Nephron (organoid): Measurements from ENCODE around the gene FILIP1.
A peak's percentile ranks its signal among the peaks of the same experiment; 100 is the strongest.

Source experiments
- H3K27ac Mint-ChIP-seq, 3 experiments: 2 replicates each; pipeline ENCODE4 v1.8.0; 2020; ENCODE audit warnings: mixed read lengths in 3 of 3, mild to moderate bottlenecking in 2 of 3, moderate library complexity in 1 of 3
- H3K27me3 Mint-ChIP-seq: 2 replicates; pipeline ENCODE4 v1.8.0; 2021; ENCODE audit warnings: low read depth, mild to moderate bottlenecking, moderate library complexity, mixed read lengths
- H3K36me3 Mint-ChIP-seq: 2 replicates; pipeline ENCODE4 v1.8.0; 2020; ENCODE audit warnings: low read depth, mixed read lengths
- H3K4me1 Mint-ChIP-seq: 2 replicates; pipeline ENCODE4 v1.8.0; 2020; ENCODE audit warnings: mixed read lengths
- H3K4me3 Mint-ChIP-seq, 3 experiments: 2 replicates each; pipeline ENCODE4 v1.8.0; 2020; ENCODE audit warnings: mild to moderate bottlenecking in 3 of 3, mixed read lengths in 3 of 3, moderate library complexity in 2 of 3
- H3K9me3 Mint-ChIP-seq: 2 replicates; pipeline ENCODE4 v1.8.0; 2020; ENCODE audit warnings: mixed read lengths
- TF ChIP-seq, protein P1 (sequence below), 3 experiments: fragments of 200-600 bp; sonication (generic); IDR thresholded peaks; one replicate each; pipeline ENCODE4 v1.5.0; 2021; ENCODE audit warnings: antibody characterized with exemption in 3 of 3; ENCODE audit not compliant: unreplicated experiment in 3 of 3

The FILIP1 gene

DNA sequence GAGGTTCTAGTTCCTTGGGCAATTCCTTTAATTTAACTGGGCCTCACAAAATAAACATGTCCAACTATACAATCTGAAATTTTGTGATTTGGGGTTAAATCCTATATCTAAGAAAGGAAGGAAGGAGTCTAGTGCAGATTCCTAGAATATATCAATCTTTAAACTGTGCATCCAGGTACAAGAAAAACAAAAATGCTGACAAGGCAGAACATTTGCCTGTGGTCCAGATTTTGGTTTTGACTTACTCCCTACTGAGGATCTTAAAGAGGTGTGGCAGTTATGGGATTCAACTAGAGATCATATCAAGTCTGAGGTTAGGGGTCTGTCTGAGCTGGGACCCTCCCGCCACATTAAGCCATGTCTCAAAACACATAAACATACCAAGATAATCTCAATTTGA lies 232.3 kb downstream of the FILIP1 start:
- TF ChIP-seq, protein P1, sequence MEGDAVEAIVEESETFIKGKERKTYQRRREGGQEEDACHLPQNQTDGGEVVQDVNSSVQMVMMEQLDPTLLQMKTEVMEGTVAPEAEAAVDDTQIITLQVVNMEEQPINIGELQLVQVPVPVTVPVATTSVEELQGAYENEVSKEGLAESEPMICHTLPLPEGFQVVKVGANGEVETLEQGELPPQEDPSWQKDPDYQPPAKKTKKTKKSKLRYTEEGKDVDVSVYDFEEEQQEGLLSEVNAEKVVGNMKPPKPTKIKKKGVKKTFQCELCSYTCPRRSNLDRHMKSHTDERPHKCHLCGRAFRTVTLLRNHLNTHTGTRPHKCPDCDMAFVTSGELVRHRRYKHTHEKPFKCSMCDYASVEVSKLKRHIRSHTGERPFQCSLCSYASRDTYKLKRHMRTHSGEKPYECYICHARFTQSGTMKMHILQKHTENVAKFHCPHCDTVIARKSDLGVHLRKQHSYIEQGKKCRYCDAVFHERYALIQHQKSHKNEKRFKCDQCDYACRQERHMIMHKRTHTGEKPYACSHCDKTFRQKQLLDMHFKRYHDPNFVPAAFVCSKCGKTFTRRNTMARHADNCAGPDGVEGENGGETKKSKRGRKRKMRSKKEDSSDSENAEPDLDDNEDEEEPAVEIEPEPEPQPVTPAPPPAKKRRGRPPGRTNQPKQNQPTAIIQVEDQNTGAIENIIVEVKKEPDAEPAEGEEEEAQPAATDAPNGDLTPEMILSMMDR (IDR thresholded peaks at IDR 0.05; ENCODE audit: unreplicated experiment in 3 of 3): no peak
- Mint-ChIP-seq H3K9me3 (no peaks in the 10 kb centered on the region), H3K4me3 (no peak overlapping the region), H3K27ac (no peak overlapping the region), H3K4me1 (no peaks in the 10 kb centered on the region), H3K27me3 (no peaks in the 10 kb centered on the region), H3K36me3 (peaks cover 34% of the 10 kb centered on the region)

DNA sequence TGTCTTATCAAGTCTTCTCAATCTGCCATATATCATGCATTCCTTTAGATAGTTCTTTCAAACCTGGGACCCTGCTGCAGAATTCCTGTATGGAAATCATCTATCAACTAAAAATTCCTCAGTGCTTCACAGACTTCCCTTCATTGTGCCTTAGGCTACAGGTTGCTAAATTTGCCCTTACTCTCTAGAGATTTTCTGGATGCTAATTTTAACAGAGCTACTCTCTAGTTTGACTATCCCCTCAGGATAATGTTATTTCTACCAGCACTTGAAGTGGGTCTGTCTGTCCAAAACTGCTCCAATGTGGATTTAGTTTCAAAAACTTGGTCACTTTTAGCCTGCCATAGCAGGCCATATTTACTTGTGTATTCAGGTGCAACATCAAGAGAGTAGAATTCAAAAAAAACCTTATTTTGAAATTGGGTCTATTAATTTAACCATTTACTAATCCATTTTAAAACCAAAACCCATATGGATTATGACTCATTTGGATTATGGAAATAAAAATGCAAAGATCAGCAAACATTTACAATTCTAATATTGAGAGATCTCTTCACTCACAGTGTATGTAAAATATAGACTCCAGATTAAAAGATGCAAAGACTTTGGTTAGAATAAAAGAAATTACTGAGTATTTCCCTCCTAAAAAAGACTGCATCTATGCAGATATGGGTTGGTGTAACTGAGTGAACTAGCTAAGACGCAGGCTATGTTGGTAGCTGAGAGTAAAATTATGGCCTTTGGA lies 236.1 kb downstream of the FILIP1 start:
- Mint-ChIP-seq H3K4me1 (no peaks in the 10 kb centered on the region), H3K9me3 (no peaks in the 10 kb centered on the region), H3K36me3 (peaks cover 41% of the 10 kb centered on the region), H3K27me3 (no peaks in the 10 kb centered on the region), H3K4me3 (no peak overlapping the region), H3K27ac (no peak overlapping the region)
- TF ChIP-seq, protein P1 (IDR thresholded peaks at IDR 0.05; ENCODE audit: unreplicated experiment in 3 of 3): no peak

DNA sequence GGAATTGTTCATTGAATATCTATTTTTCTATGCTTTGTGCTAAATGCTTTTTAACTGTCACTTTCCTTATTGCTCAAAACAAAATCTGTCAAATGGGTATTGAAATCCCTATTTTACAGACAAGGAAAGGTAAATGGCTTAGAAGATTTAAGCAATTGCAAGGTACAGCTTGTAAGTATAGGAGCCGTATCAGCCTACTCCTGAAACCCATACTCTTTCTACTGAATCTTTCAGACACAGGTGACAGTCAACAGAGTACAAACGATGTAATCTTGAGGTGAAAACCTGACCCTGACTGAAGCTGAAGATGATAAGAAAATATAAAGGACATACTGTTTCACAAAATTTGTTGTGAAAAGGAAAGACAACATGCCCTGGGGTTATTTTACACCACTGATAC lies 243.0 kb downstream of the FILIP1 start:
- Mint-ChIP-seq H3K36me3 (peaks cover 9% of the 10 kb centered on the region), H3K4me1 (peaks cover 11% of the 10 kb centered on the region), H3K27me3 (no peaks in the 10 kb centered on the region), H3K27ac (no peak overlapping the region), H3K9me3 (no peaks in the 10 kb centered on the region), H3K4me3 (no peak overlapping the region)
- TF ChIP-seq, protein P1 (IDR thresholded peaks at IDR 0.05; ENCODE audit: unreplicated experiment in 3 of 3): no peak

DNA sequence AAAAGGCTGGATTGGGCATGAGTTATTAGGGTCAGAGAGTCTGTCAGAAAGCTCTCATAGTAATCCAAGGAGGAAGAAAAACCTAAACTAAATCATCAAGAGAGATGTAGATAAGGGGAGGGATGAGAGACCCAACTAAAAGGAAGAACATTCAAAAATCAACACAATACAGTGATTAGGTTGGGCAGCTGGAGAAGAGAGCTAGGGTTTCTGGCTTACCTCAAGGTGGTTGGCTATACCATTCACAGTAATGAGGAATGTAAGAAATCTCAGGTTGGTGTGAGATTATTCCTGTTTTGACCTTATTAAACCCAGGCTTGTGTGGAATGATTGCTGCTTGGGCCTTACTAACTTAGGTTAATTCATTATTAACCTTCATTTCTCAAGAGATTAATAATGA lies 243.8 kb downstream of the FILIP1 start:
- H3K4me1 Mint-ChIP-seq: peaks cover 13% of the 10 kb centered on the region
- H3K27me3 Mint-ChIP-seq: no peaks in the 10 kb centered on the region
- peaks cover 7% of the 10 kb centered on the region for H3K36me3 Mint-ChIP-seq
- TF ChIP-seq, protein P1 (IDR thresholded peaks at IDR 0.05; ENCODE audit: unreplicated experiment in 3 of 3): no peak
- no peaks in the 10 kb centered on the region for H3K9me3 Mint-ChIP-seq
- H3K4me3 Mint-ChIP-seq: no peak overlapping the region
- no peak overlapping the region for H3K27ac Mint-ChIP-seq

DNA sequence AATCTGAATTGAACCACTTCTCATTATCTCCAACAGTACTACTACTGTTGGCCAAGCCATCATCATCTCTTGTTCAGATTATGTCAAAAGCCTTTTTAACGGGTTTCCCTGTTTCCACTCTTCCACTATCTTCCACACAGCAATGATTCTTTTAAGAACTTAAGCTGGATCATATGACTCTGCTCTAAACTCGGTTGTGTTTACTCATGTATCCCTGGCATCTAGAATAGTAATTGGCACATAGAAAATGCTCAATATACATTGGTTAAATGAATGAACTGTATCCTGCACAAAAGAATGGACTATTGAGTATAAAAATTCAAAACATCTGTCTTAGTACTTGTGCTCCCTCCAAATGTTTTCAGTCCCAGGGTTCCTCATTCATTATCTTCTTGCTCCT lies 247.2 kb downstream of the FILIP1 start:
- H3K4me1 Mint-ChIP-seq: peaks cover 24% of the 10 kb centered on the region
- no peaks in the 10 kb centered on the region for H3K9me3 Mint-ChIP-seq

More for the DNA sequence above, 247.2 kb downstream of the FILIP1 start:
- peak overlapping the region; percentile 50 to 67 (median 63) for H3K27ac Mint-ChIP-seq
- peaks cover 9% of the 10 kb centered on the region for H3K36me3 Mint-ChIP-seq
- TF ChIP-seq, protein P1 (IDR thresholded peaks at IDR 0.05; ENCODE audit: unreplicated experiment in 3 of 3): no peak
- no peaks in the 10 kb centered on the region for H3K27me3 Mint-ChIP-seq
- peak overlapping the region; percentile 53 to 75 (median 73) for H3K4me3 Mint-ChIP-seq
